AG10803 (cell line): ENCODE measurements around the gene PLA2G4F.

ENCODE experiments used
- DNase-seq: peaks from one replicate; pipeline ENCODE4 v3.0.0; 2010; ENCODE audit warnings: low read depth
- H3K4me3 ChIP-seq: 2 replicates; pipeline ENCODE4 v1.5.1; 2011; ENCODE audit warnings: mild to moderate bottlenecking, low read length, control low read depth
- TF ChIP-seq, protein P1 (sequence below): conservative IDR thresholded peaks from 2 replicates; pipeline ENCODE4 v1.5.1; 2011; ENCODE audit warnings: mild to moderate bottlenecking, low read length, control low read depth, inconsistent platforms

PLA2G4F gene

DNA sequence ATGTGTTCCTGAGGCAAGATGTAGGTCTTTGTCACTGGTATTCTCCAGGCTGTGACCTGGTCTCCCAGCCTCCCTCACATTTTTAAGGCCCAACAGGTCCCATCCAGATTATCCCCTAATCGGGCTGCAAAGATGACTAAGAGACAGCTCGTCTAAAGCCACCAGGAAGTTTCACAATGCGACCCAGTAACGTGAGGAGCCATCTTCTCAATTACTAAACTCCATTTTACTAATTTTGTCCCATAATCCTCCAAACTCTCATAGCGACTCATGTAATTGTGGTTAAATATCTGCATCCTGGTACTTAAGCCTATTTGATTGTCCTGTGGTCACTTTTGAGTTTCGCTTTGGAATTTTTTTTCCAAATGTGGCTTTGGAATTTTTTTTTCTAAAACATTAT, 8.7 kb upstream of the PLA2G4F start:
- no peak overlapping the region for H3K4me3 ChIP-seq
- TF ChIP-seq, protein P1, sequence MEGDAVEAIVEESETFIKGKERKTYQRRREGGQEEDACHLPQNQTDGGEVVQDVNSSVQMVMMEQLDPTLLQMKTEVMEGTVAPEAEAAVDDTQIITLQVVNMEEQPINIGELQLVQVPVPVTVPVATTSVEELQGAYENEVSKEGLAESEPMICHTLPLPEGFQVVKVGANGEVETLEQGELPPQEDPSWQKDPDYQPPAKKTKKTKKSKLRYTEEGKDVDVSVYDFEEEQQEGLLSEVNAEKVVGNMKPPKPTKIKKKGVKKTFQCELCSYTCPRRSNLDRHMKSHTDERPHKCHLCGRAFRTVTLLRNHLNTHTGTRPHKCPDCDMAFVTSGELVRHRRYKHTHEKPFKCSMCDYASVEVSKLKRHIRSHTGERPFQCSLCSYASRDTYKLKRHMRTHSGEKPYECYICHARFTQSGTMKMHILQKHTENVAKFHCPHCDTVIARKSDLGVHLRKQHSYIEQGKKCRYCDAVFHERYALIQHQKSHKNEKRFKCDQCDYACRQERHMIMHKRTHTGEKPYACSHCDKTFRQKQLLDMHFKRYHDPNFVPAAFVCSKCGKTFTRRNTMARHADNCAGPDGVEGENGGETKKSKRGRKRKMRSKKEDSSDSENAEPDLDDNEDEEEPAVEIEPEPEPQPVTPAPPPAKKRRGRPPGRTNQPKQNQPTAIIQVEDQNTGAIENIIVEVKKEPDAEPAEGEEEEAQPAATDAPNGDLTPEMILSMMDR: no peak
- DNase-seq: peak; percentile 22

DNA sequence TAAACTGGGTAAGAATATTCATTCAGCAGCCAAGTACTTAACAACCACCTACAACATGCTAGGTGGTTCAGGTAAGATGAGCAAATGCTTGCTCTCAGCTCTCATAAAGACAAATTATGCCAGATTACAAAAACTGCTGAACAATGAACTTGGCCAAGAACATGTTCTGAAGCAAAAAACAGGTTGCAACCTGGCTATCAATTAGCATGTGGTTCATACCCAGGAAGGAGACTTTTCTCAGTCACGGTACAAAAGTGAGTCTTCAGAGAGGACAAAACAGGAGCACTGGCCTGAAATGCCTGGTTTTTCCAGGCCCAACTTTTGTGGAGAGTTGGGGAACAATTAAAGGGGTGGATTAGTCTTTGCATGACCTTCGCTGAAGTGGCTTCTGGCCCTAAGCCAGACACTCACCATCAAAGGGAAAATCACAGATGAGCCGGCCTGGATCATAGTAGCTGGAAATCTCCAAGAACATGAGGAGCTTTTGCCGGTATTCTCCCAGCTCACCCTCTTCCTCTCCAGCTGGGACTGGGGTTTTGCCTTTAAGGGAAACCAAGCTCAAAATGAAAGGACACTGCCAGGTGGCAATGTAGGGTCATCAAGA, 7.6 kb upstream of the PLA2G4F start:
- no peak overlapping the region for H3K4me3 ChIP-seq
- no peak for DNase-seq
- TF ChIP-seq, protein P1: no peak

DNA sequence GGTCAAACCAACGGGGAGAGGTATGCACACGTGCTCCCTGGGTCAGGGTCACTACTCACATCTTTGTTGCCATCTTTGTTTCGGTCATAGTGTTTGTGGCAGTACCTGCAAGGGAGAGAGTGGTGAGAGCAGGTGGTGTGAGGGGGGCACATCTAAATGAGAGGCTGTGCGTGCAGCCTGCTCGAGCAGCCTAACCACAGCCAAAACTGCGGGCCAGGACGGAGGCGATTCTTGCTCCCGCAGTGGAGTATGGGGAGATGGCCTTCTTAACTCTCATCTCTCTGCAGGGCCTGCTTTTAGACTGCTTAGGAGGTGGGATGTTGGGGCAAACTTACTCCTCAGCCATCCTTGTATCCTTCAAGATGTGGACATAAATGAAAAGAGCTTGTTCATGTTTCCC, 6.9 kb upstream of the PLA2G4F start:
- no peak for DNase-seq
- TF ChIP-seq, protein P1: no peak

GRCh38 chr15:42160136-42160535, 3.7 kb upstream of the PLA2G4F start:
- no peak overlapping the region for H3K4me3 ChIP-seq
- TF ChIP-seq, protein P1: no peak
- DNase-seq: no peak

More for the DNA sequence above, 6.9 kb upstream of the PLA2G4F start:
- no peak overlapping the region for H3K4me3 ChIP-seq

- no peak for DNase-seq
- TF ChIP-seq, protein P1: no peak
- no peak overlapping the region for H3K4me3 ChIP-seq
These were observed 3.1 kb upstream of the PLA2G4F start for GRCh38 chr15:42159381-42160015.

GRCh38 chr15:42158941-42159340, 2.5 kb upstream of the PLA2G4F start:
- no peak overlapping the region for H3K4me3 ChIP-seq
- DNase-seq: no peak
- TF ChIP-seq, protein P1: no peak
